ENCODE data around the gene RPS15. TPM values are rescaled to one million over a fixed set of nuclear protein-coding genes. Genes with fewer than 3 reads are reported as not detected.

Gene RPS15
- total RNA-seq, 1 donor from 2014 or later, result 1,918 TPM

GRCh38 chr19:1478934-1479707, 40.9 kb downstream of the RPS15 start, which contains the start of gene C19orf25:
Gene C19orf25 (minus strand): TSS chr19:1479215. CDS start chr19:1478903, 312 bp downstream.
- Histone ChIP-seq H3K9ac (peak within 1 kb of the TSS; percentile 5), H3K9me3 (ENCODE audit: low read depth) (no peaks in the 10 kb centered on the region), H3K4me1 (peaks cover 7% of the 10 kb centered on the region), H3K4me3 (peak within 1 kb of the TSS; percentile 76), H3K79me2 (ENCODE audit: low read depth) (peaks cover 29% of the 10 kb centered on the region), H3F3A (ENCODE audit: low read depth) (peaks cover 13% of the 10 kb centered on the region), H3K27ac (no peak within 1 kb of the TSS), H2AFZ (replicated peaks) (peak within 1 kb of the TSS; percentile 99), H4K20me1 (ENCODE audit: low read depth) (peaks cover 48% of the 10 kb centered on the region), H3K4me2 (peak within 1 kb of the TSS; percentile 97), H3K36me3 (no peaks in the 10 kb centered on the region), H3K27me3 (peaks cover 1% of the 10 kb centered on the region)
- H3K4me1 Mint-ChIP-seq, result peaks cover 9% of the 10 kb centered on the region
- H3K36me3 Mint-ChIP-seq, result no peaks in the 10 kb centered on the region
- peak within 1 kb of the TSS; percentile 98 for H3K4me3 Mint-ChIP-seq
- H3K27me3 Mint-ChIP-seq (ENCODE audit: insufficient read depth, low read depth), result peaks cover 2% of the 10 kb centered on the region
- H3K9me3 Mint-ChIP-seq, result no peaks in the 10 kb centered on the region
- peak; percentile 34 for TF ChIP-seq EZH2 (IDR thresholded peaks at IDR 0.05)
- no peak for TF ChIP-seq CTCF (IDR thresholded peaks at IDR 0.05)
- no peak for TF ChIP-seq EZH2phosphoT487 (IDR thresholded peaks at IDR 0.05)
- DNase-seq (ENCODE audit: low spot score), result peak; percentile 98
- H3K27ac Mint-ChIP-seq, result peak within 1 kb of the TSS; percentile 95

GRCh38 chr19:1481224-1481892, 43.2 kb downstream of the RPS15 start:
- H3K27me3 Mint-ChIP-seq (ENCODE audit: insufficient read depth, low read depth), result peaks cover 3% of the 10 kb centered on the region
- TF ChIP-seq EZH2phosphoT487 (IDR thresholded peaks at IDR 0.05) (no peak), CTCF (IDR thresholded peaks at IDR 0.05) (no peak), EZH2 (IDR thresholded peaks at IDR 0.05) (no peak)

GRCh38 chr19:1481893-1482360, 43.7 kb downstream of the RPS15 start:
- Histone ChIP-seq H3K4me1 (peaks cover 7% of the 10 kb centered on the region), H3K9me3 (ENCODE audit: low read depth) (no peaks in the 10 kb centered on the region), H3K27ac (no peak overlapping the region), H4K20me1 (ENCODE audit: low read depth) (peaks cover 20% of the 10 kb centered on the region), H3K4me3 (no peak overlapping the region), H3K79me2 (ENCODE audit: low read depth) (peaks cover 20% of the 10 kb centered on the region), H3K27me3 (no peaks in the 10 kb centered on the region), H3K36me3 (no peaks in the 10 kb centered on the region), H3F3A (ENCODE audit: low read depth) (peaks cover 13% of the 10 kb centered on the region), H3K9ac (no peak overlapping the region), H2AFZ (replicated peaks) (no peak overlapping the region), H3K4me2 (no peak overlapping the region)
- H3K27ac Mint-ChIP-seq, result no peak overlapping the region
- no peak for DNase-seq (ENCODE audit: low spot score)
- H3K27me3 Mint-ChIP-seq (ENCODE audit: insufficient read depth, low read depth), result peaks cover 3% of the 10 kb centered on the region
- peaks cover 9% of the 10 kb centered on the region for H3K4me1 Mint-ChIP-seq
- H3K4me3 Mint-ChIP-seq, result no peak overlapping the region
- no peaks in the 10 kb centered on the region for H3K9me3 Mint-ChIP-seq
- TF ChIP-seq CTCF (IDR thresholded peaks at IDR 0.05) (no peak), EZH2 (IDR thresholded peaks at IDR 0.05) (no peak), EZH2phosphoT487 (IDR thresholded peaks at IDR 0.05) (no peak)
- H3K36me3 Mint-ChIP-seq, result no peaks in the 10 kb centered on the region

More at GRCh38 chr19:1481224-1481892, 43.2 kb downstream of the RPS15 start:
- H3K27ac Mint-ChIP-seq, result peak overlapping the region; percentile 85
- peaks cover 9% of the 10 kb centered on the region for H3K4me1 Mint-ChIP-seq
- H3K9me3 Mint-ChIP-seq, result no peaks in the 10 kb centered on the region
- peaks cover 25% of the 10 kb centered on the region for H4K20me1 ChIP-seq (ENCODE audit: low read depth)
- H3K27ac ChIP-seq, result no peak overlapping the region
- no peak overlapping the region for H2AFZ ChIP-seq (replicated peaks)
- H3K36me3 ChIP-seq, result no peaks in the 10 kb centered on the region
- peaks cover 7% of the 10 kb centered on the region for H3K4me1 ChIP-seq
- H3F3A ChIP-seq (ENCODE audit: low read depth), result peaks cover 13% of the 10 kb centered on the region
- H3K36me3 Mint-ChIP-seq, result no peaks in the 10 kb centered on the region
- peaks cover 26% of the 10 kb centered on the region for H3K79me2 ChIP-seq (ENCODE audit: low read depth)
- no peak for DNase-seq (ENCODE audit: low spot score)
- no peak overlapping the region for H3K4me3 Mint-ChIP-seq
- H3K4me3 ChIP-seq, result no peak overlapping the region
- H3K9ac ChIP-seq, result no peak overlapping the region
- no peak overlapping the region for H3K4me2 ChIP-seq
- H3K9me3 ChIP-seq (ENCODE audit: low read depth), result no peaks in the 10 kb centered on the region
- H3K27me3 ChIP-seq, result no peaks in the 10 kb centered on the region

All from neural progenitor cell (in vitro differentiated cells).